B cell (primary cell): ENCODE results near the gene SHLD2. TPM values are rescaled to one million over a fixed set of nuclear protein-coding genes. Genes with fewer than 3 reads are reported as not detected.

Experiments
- ATAC-seq: fragments of 200-7000 bp; cut with Tn5 transposase; one replicate; pipeline ENCODE4 v1.10.0; 2021; ENCODE audit warnings: low read depth, mild to moderate bottlenecking, moderate number of reproducible peaks, moderate library complexity
- CTCF ChIA-PET: fragments of 350-600 bp; sonication (Branson Sonifier 250); formaldehyde crosslinking; loops from one replicate; lab custom pipeline; 2021; ENCODE audit warnings: antibody characterized with exemption, inconsistent platforms; lab: Charles Lee
- POLR2A ChIA-PET: fragments of 350-600 bp; sonication (Branson Sonifier 250); formaldehyde crosslinking; loops from one replicate; lab custom pipeline; 2021; ENCODE audit warnings: antibody characterized with exemption; lab: Charles Lee
- DNase-seq: peaks from one replicate; pipeline ENCODE4 v3.0.0; 2013
- H2AFZ ChIP-seq: 2 replicates; pipeline ENCODE4 v1.6.1; 2012; ENCODE audit warnings: mild to moderate bottlenecking, low read depth, low read length; ENCODE audit not compliant: insufficient read depth, poor library complexity, severe bottlenecking
- H3K27ac ChIP-seq, 2 donors: 1 replicate in 1 of 2; 2 replicates in 1 of 2; pipeline ENCODE4 v1.5.1; 2012 to 2013; ENCODE audit warnings: low read length in 2 of 2, mild to moderate bottlenecking in 2 of 2, moderate library complexity in 1 of 2
- H3K27me3 ChIP-seq, 4 experiments: fragments of 200-600 bp in 1 of 4; sonication (generic) in 1 of 4; replicated peaks in 1 of 4; 1 replicate in 2 of 4; 2 replicates in 2 of 4; pipeline versions ENCODE4 v1.6.1 to v1.7.0; 2013 to 2016; ENCODE audit warnings: low read length in 3 of 4, mild to moderate bottlenecking in 2 of 4, mixed read lengths in 1 of 4, moderate library complexity in 1 of 4; ENCODE audit not compliant: insufficient read depth in 4 of 4, control insufficient read depth in 3 of 4; ENCODE audit errors: control extremely low read depth in 1 of 4
- H3K36me3 ChIP-seq, 2 experiments: replicated peaks in 1 of 2; 1 replicate in 1 of 2; 2 replicates in 1 of 2; pipeline versions ENCODE4 v1.6.1 to v1.7.1; 2013; ENCODE audit warnings: low read length in 1 of 2; ENCODE audit not compliant: insufficient read depth in 2 of 2, control insufficient read depth in 1 of 2; ENCODE audit errors: control extremely low read depth in 1 of 2, extremely low read depth in 1 of 2
- H3K4me1 ChIP-seq, 2 donors: fragments of 200-600 bp in 1 of 2; sonication (generic) in 1 of 2; 1 replicate in 1 of 2; 2 replicates in 1 of 2; pipeline versions ENCODE4 v1.5.1 to v1.6.1; 2013 to 2017; ENCODE audit warnings: low read length in 2 of 2; ENCODE audit not compliant: control insufficient read depth in 2 of 2, insufficient read depth in 2 of 2
- H3K4me2 ChIP-seq: replicated peaks from 2 replicates; pipeline ENCODE3; 2012; ENCODE audit warnings: mild to moderate bottlenecking, low read depth, low read length; ENCODE audit not compliant: poor library complexity, severe bottlenecking
- H3K4me3 ChIP-seq, 5 experiments: fragments of 200-600 bp in 1 of 5; sonication (generic) in 1 of 5; 1 replicate in 3 of 5; 2 replicates in 2 of 5; pipeline versions ENCODE4 v1.5.1 to v1.7.0; 2011 to 2016; ENCODE audit warnings: low read length in 4 of 5, mild to moderate bottlenecking in 4 of 5, low read depth in 2 of 5, control low read depth in 1 of 5, moderate library complexity in 1 of 5; ENCODE audit not compliant: insufficient read depth in 1 of 5; ENCODE audit errors: control extremely low read depth in 1 of 5, extremely low read depth in 1 of 5
- H3K79me2 ChIP-seq: fragments of 200-600 bp; sonication (generic); one replicate; pipeline ENCODE4 v1.6.0; 2016; ENCODE audit warnings: low read length; ENCODE audit not compliant: control insufficient read depth, insufficient read depth
- H3K9ac ChIP-seq: fragments of 200-600 bp; sonication (generic); 2 replicates; pipeline ENCODE4 v1.6.1; 2017; ENCODE audit warnings: mild to moderate bottlenecking, low read length, moderate library complexity
- H3K9me3 ChIP-seq, 3 donors: one replicate each; pipeline versions ENCODE4 v1.6.1 to v1.7.1; 2013; ENCODE audit warnings: low read length in 2 of 3; ENCODE audit not compliant: control insufficient read depth in 2 of 3, insufficient read depth in 1 of 3; ENCODE audit errors: control extremely low read depth in 1 of 3
- H4K20me1 ChIP-seq: 2 replicates; pipeline ENCODE4 v1.6.0; 2012; ENCODE audit warnings: mild to moderate bottlenecking, low read length; ENCODE audit not compliant: insufficient read depth, control insufficient read depth, poor library complexity, severe bottlenecking
- H3K27ac Mint-ChIP-seq: one replicate; pipeline ENCODE4 v1.8.0; 2021; ENCODE audit warnings: mixed read lengths
- H3K27me3 Mint-ChIP-seq: one replicate; pipeline ENCODE4 v1.8.0; 2021; ENCODE audit warnings: mixed read lengths
- H3K4me1 Mint-ChIP-seq: one replicate; pipeline ENCODE4 v1.8.0; 2021; ENCODE audit warnings: mixed read lengths
- H3K4me3 Mint-ChIP-seq: one replicate; pipeline ENCODE4 v1.8.0; 2021; ENCODE audit warnings: mixed read lengths
- H3K9me3 Mint-ChIP-seq: one replicate; pipeline ENCODE4 v1.8.0; 2022; ENCODE audit warnings: mixed read lengths; ENCODE audit not compliant: insufficient read depth
- CTCF ChIP-seq: fragments of 200-600 bp; IDR thresholded peaks from one replicate; pipeline ENCODE4 v1.8.0; 2022; ENCODE audit warnings: antibody characterized with exemption, mild to moderate bottlenecking
- EZH2 ChIP-seq: IDR thresholded peaks from 2 replicates; pipeline ENCODE4 v1.6.1; 2012; ENCODE audit warnings: borderline replicate concordance, low read depth, mild to moderate bottlenecking, moderate library complexity, low read length; ENCODE audit not compliant: insufficient read depth, poor library complexity, severe bottlenecking
- WGBS: methylation state at CpG from one replicate; pipeline ENCODE4 v1.1.5; 2013; ENCODE audit warnings: missing lambda C conversion rate; ENCODE audit not compliant: insufficient coverage; 5-methylcytosine and 5-hydroxymethylcytosine counted together
- intact Hi-C: fragments of 100-400 bp; cut with micrococcal nuclease; formaldehyde crosslinking; loops from one replicate; pipeline ENCODE4 v1.10.0; 2022
- polyA plus RNA-seq: library from polyadenylated mRNA; depleted of rRNA; stranded (reverse); fragments of >200 nt; gene quantifications from 2 replicates; pipeline ENCODE4 v1.2.3, GENCODE V29; 2012
- total RNA-seq, 2 donors: library from RNA; stranded (reverse); fragments of 120-200 nt in 1 of 2; gene quantifications; 1 replicate in 1 of 2; 2 replicates in 1 of 2; pipeline versions ENCODE4 v1.2.3 to v1.2.4, GENCODE V29; 2013 to 2022

Gene SHLD2
- total and polyA plus RNA-seq, 2 donors (not counting 1 experiment from before 2014, with no cell fraction given) = 9.0 to 22.3 TPM

- no peak for DNase-seq
- H3K79me2 ChIP-seq = no peaks in the 10 kb centered on the region
- no peak overlapping the region for H3K27ac Mint-ChIP-seq
- H3K4me3 Mint-ChIP-seq = no peak overlapping the region
- H3K9ac ChIP-seq = no peak overlapping the region
- peaks cover 4 to 23% of the 10 kb centered on the region in 2 experiments for H3K36me3 ChIP-seq
- no peak overlapping the region for H2AFZ ChIP-seq
- no peak for ATAC-seq
- H4K20me1 ChIP-seq = peaks cover 4% of the 10 kb centered on the region
- H3K4me1 Mint-ChIP-seq = no peaks in the 10 kb centered on the region
- H3K4me1 ChIP-seq = no peaks in the 10 kb centered on the region
- H3K27me3 Mint-ChIP-seq = no peaks in the 10 kb centered on the region
- no peak overlapping the region for H3K4me2 ChIP-seq
- no peaks in the 10 kb centered on the region for H3K27me3 ChIP-seq
- no peak overlapping the region for H3K4me3 ChIP-seq
- no peak overlapping the region for H3K27ac ChIP-seq
- ChIA-PET POLR2A (no interaction called here), CTCF (no interaction called here)
- 93% methylated on average over 2 of the region's 6 CpGs for WGBS
- H3K9me3 ChIP-seq = no peaks in the 10 kb centered on the region
- intact Hi-C loops = no loop called here
- H3K9me3 Mint-ChIP-seq = no peaks in the 10 kb centered on the region
- TF ChIP-seq CTCF (no peak), EZH2 (no peak)
Observed at GRCh38 chr10:87045434-87045938, 49.5 kb upstream of the SHLD2 start.

DNA sequence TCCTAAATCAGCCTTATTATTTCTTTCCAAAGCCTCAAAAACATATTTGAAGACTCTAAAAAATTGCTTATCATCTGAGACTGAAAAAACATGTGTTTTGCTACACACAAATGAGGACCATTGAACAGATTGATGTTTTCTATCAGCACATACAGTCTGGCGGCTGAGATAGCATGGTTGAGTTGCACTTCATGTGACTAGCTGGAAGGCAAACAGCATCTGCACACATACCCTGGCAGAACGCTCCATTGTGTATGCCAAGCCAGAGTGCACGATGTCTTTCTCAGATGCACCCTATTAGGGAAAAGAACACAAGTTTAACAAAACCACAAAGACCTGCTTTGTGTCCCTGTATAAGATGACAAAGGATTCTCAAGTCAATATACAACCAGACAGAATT, 41.9 kb upstream of the SHLD2 start:
- CTCF ChIA-PET = no interaction called here
- POLR2A ChIA-PET = no interaction called here

More for the DNA sequence above, 41.9 kb upstream of the SHLD2 start:
- peaks cover 4% of the 10 kb centered on the region for H4K20me1 ChIP-seq
- Mint-ChIP-seq H3K27me3 (no peaks in the 10 kb centered on the region), H3K4me3 (no peak overlapping the region), H3K4me1 (no peaks in the 10 kb centered on the region), H3K27ac (no peak overlapping the region), H3K9me3 (no peaks in the 10 kb centered on the region)
- H2AFZ ChIP-seq = no peak overlapping the region
- no peak overlapping the region for H3K4me3 ChIP-seq
- TF ChIP-seq EZH2 = no peak
- TF ChIP-seq CTCF = no peak
- H3K36me3 ChIP-seq = peaks cover 3 to 67% of the 10 kb centered on the region in 2 experiments
- ATAC-seq (no peak), DNase-seq (no peak)
- no peak overlapping the region for H3K4me2 ChIP-seq
- no peak overlapping the region for H3K9ac ChIP-seq
- H3K4me1 ChIP-seq = no peaks in the 10 kb centered on the region
- H3K79me2 ChIP-seq = no peaks in the 10 kb centered on the region
- no peak overlapping the region for H3K27ac ChIP-seq
- H3K27me3 ChIP-seq = no peaks in the 10 kb centered on the region
- intact Hi-C loops = no loop called here
- no peaks in the 10 kb centered on the region for H3K9me3 ChIP-seq
- 80% methylated on average over 1 of the region's 3 CpGs for WGBS
